SU-DHL-6 (cell line): ENCODE measurements around the gene MTF2.
"Not testable (repeated sequence)": the region's sequence is repeated elsewhere in the genome, so short reads cannot be mapped to it uniquely, and the experiment has no call there.

Experiments
- H2AFZ ChIP-seq: fragments of 200-600 bp; sonication (generic); 2 replicates; pipeline ENCODE4 v1.6.1; 2014; ENCODE audit warnings: low read depth, mild to moderate bottlenecking, moderate library complexity, mixed read lengths, antibody characterized with exemption, low read length; ENCODE audit not compliant: severe bottlenecking
- H3F3A ChIP-seq: fragments of 200-600 bp; shearing (Covaris generic); 2 replicates; pipeline ENCODE4 v1.6.0; 2016; ENCODE audit warnings: antibody characterized with exemption, mild to moderate bottlenecking; ENCODE audit not compliant: insufficient read depth
- H3K27ac ChIP-seq: fragments of 200-600 bp; sonication (generic); 2 replicates; pipeline ENCODE4 v1.5.1; 2016; ENCODE audit warnings: low read depth, mild to moderate bottlenecking, low read length, moderate library complexity, mixed read lengths
- H3K27me3 ChIP-seq: fragments of 200-600 bp; sonication (generic), shearing (Covaris generic); 2 replicates; pipeline ENCODE4 v1.6.0; 2014; ENCODE audit warnings: mild to moderate bottlenecking, low read length
- H3K36me3 ChIP-seq: fragments of 200-600 bp; sonication (generic); 2 replicates; pipeline ENCODE4 v1.6.1; 2014; ENCODE audit warnings: mild to moderate bottlenecking, low read length, mixed read lengths
- H3K4me2 ChIP-seq: fragments of 300-600, 200-600 bp; shearing (Covaris generic), sonication (generic); 2 replicates; pipeline ENCODE4 v1.6.0; 2014; ENCODE audit warnings: low read length, low read depth, mild to moderate bottlenecking; ENCODE audit not compliant: poor library complexity, severe bottlenecking
- H3K4me3 ChIP-seq: fragments of 200-600 bp; sonication (generic); 2 replicates; pipeline ENCODE4 v1.5.1; 2014; ENCODE audit warnings: antibody characterized with exemption, low read length, mild to moderate bottlenecking, mixed read lengths; ENCODE audit not compliant: insufficient read depth, poor library complexity, severe bottlenecking
- H3K79me2 ChIP-seq: fragments of 200-600 bp; sonication (generic); 2 replicates; pipeline ENCODE4 v1.6.1; 2014; ENCODE audit warnings: mild to moderate bottlenecking, low read length, moderate library complexity; ENCODE audit not compliant: insufficient read depth
- H3K9ac ChIP-seq: fragments of 200-600 bp; sonication (generic); 2 replicates; pipeline ENCODE4 v1.7.0; 2014; ENCODE audit warnings: mild to moderate bottlenecking, low read length
- H3K9me2 ChIP-seq: fragments of 200-600 bp; sonication (generic); replicated peaks from 2 replicates; pipeline ENCODE4 v1.6.1; 2014; ENCODE audit warnings: low read length; ENCODE audit not compliant: insufficient read depth
- H3K9me3 ChIP-seq: fragments of 200-600 bp; sonication (generic); 2 replicates; pipeline ENCODE4 v1.6.1; 2014; ENCODE audit warnings: low read length, mixed read lengths; ENCODE audit not compliant: insufficient read depth
- H4K20me1 ChIP-seq: fragments of 200-600 bp; sonication (generic); 2 replicates; pipeline ENCODE4 v1.6.1; 2014; ENCODE audit warnings: low read depth, mild to moderate bottlenecking, antibody characterized with exemption, low read length, moderate library complexity, mixed read lengths
- CTCF ChIP-seq: fragments of 200-600 bp; sonication (generic); IDR thresholded peaks from one replicate; pipeline ENCODE4 v1.5.1; 2017; ENCODE audit warnings: antibody characterized with exemption, mild to moderate bottlenecking, low read length, moderate library complexity; ENCODE audit not compliant: insufficient read depth, poor library complexity, severe bottlenecking
- EZH2phosphoT487 ChIP-seq: fragments of 200-600 bp; sonication (generic), shearing (Covaris generic); conservative IDR thresholded peaks from 2 replicates; pipeline ENCODE4 v1.6.1; 2018; ENCODE audit warnings: mild to moderate bottlenecking, antibody characterized with exemption, low read length, moderate library complexity, mixed read lengths

The MTF2 gene

GRCh38 chr1:93155335-93155734, 76.3 kb downstream of the MTF2 start:
- Histone ChIP-seq H4K20me1 (peaks cover 4% of the 10 kb centered on the region; the same call in 1 of the 2 replicates), H3K79me2 (peaks cover 13% of the 10 kb centered on the region; the same call in 1 of the 2 replicates), H2AFZ (no peak overlapping the region), H3K9me2 (no peaks in the 10 kb centered on the region), H3K36me3 (peaks cover 57% of the 10 kb centered on the region), H3F3A (peaks cover 74% of the 10 kb centered on the region), H3K9ac (no peak overlapping the region), H3K4me3 (no peak overlapping the region), H3K27me3 (no peaks in the 10 kb centered on the region), H3K27ac (no peak overlapping the region), H3K4me2 (no peak overlapping the region), H3K9me3 (no peaks in the 10 kb centered on the region)
- TF ChIP-seq EZH2phosphoT487 (no peak), CTCF (no peak)

GRCh38 chr1:93159337-93159736, 80.3 kb downstream of the MTF2 start:
- H2AFZ ChIP-seq: no peak overlapping the region
- H3K27me3 ChIP-seq: no peaks in the 10 kb centered on the region
- H3F3A ChIP-seq: peaks cover 39% of the 10 kb centered on the region; the same call in 1 of the 2 replicates
- H3K79me2 ChIP-seq: peaks cover 53% of the 10 kb centered on the region
- no peak overlapping the region for H3K9ac ChIP-seq
- no peak overlapping the region for H3K27ac ChIP-seq
- H3K9me3 ChIP-seq: no peaks in the 10 kb centered on the region
- H3K4me2 ChIP-seq: no peak overlapping the region
- no peak overlapping the region for H3K4me3 ChIP-seq
- TF ChIP-seq EZH2phosphoT487 (no peak), CTCF (no peak)
- peaks cover 39% of the 10 kb centered on the region for H3K36me3 ChIP-seq
- H3K9me2 ChIP-seq: no peaks in the 10 kb centered on the region
- H4K20me1 ChIP-seq: peaks cover 7% of the 10 kb centered on the region

- H3K4me3 ChIP-seq, H3K4me2 ChIP-seq, H2AFZ ChIP-seq, H3K9me3 ChIP-seq, H3K27ac ChIP-seq, H3K9ac ChIP-seq, H3K9me2 ChIP-seq, H3K27me3 ChIP-seq: not testable (repeated sequence)
- Histone ChIP-seq H3F3A (peaks cover 14% of the 10 kb centered on the region; the same call in 1 of the 2 replicates), H3K79me2 (peaks cover 93% of the 10 kb centered on the region), H3K36me3 (peaks cover 28% of the 10 kb centered on the region; the same call in 1 of the 2 replicates), H4K20me1 (peaks cover 10% of the 10 kb centered on the region; the same call in 1 of the 2 replicates)
Measured at GRCh38 chr1:93163314-93163713, 84.2 kb downstream of the MTF2 start.

GRCh38 chr1:93164816-93165215, 85.7 kb downstream of the MTF2 start:
- Histone ChIP-seq H3K27me3 (no peaks in the 10 kb centered on the region), H3K4me2 (no peak overlapping the region)
- TF ChIP-seq CTCF: no peak
- no peak for TF ChIP-seq EZH2phosphoT487

GRCh38 chr1:93165895-93166294, 86.8 kb downstream of the MTF2 start:
- H3K27me3 ChIP-seq, H3F3A ChIP-seq, H3K9ac ChIP-seq, H3K4me3 ChIP-seq, H3K9me3 ChIP-seq, H3K9me2 ChIP-seq, H2AFZ ChIP-seq, H3K27ac ChIP-seq, H3K4me2 ChIP-seq: not testable (repeated sequence)
- H3K79me2 ChIP-seq: peaks cover 100% of the 10 kb centered on the region
- H3K36me3 ChIP-seq: peaks cover 17% of the 10 kb centered on the region
- peaks cover 17% of the 10 kb centered on the region for H4K20me1 ChIP-seq

More at GRCh38 chr1:93164816-93165215, 85.7 kb downstream of the MTF2 start:
- H3K36me3 ChIP-seq: peaks cover 18% of the 10 kb centered on the region
- no peak overlapping the region for H3K27ac ChIP-seq
- H2AFZ ChIP-seq: no peak overlapping the region
- no peaks in the 10 kb centered on the region for H3K9me3 ChIP-seq
- H3K9ac ChIP-seq: no peak overlapping the region
- H3K79me2 ChIP-seq: peaks cover 100% of the 10 kb centered on the region
- H3K9me2 ChIP-seq: no peaks in the 10 kb centered on the region
- peaks cover 4% of the 10 kb centered on the region; the same call in 1 of the 2 replicates for H3F3A ChIP-seq
- H3K4me3 ChIP-seq: no peak overlapping the region
- peaks cover 17% of the 10 kb centered on the region for H4K20me1 ChIP-seq
